Karpas-422 (cell line): Measurements from ENCODE around the gene COX15. TPM values are rescaled to one million over a fixed set of nuclear protein-coding genes. Genes with fewer than 3 reads are reported as not detected.

ENCODE experiments used
- DNase-seq: peaks from one replicate; pipeline ENCODE4 v3.0.0-alpha.2; 2015
- H2AFZ ChIP-seq: fragments of 200-600 bp; sonication (generic); 2 replicates; pipeline ENCODE4 v1.6.1; 2014; ENCODE audit warnings: antibody characterized with exemption, low read length, mixed read lengths
- H3K27ac ChIP-seq: fragments of 200-600 bp; sonication (generic); 2 replicates; pipeline ENCODE4 v1.5.1; 2014; ENCODE audit warnings: mild to moderate bottlenecking, low read length, moderate library complexity
- H3K27me3 ChIP-seq: fragments of 200-600 bp; sonication (generic); 2 replicates; pipeline ENCODE4 v1.6.1; 2014; ENCODE audit warnings: low read length, mixed read lengths
- H3K36me3 ChIP-seq: fragments of 200-600 bp; sonication (generic); 2 replicates; pipeline ENCODE4 v1.6.1; 2014; ENCODE audit warnings: low read length, mixed read lengths; ENCODE audit not compliant: insufficient read depth
- H3K4me1 ChIP-seq: fragments of 200-600 bp; sonication (generic); 2 replicates; pipeline ENCODE4 v1.6.1; 2014; ENCODE audit warnings: mild to moderate bottlenecking, low read length, mixed read lengths
- H3K4me2 ChIP-seq: fragments of 200-600 bp; sonication (generic); 2 replicates; pipeline ENCODE4 v1.6.1; 2014; ENCODE audit warnings: low read length, low read depth, mild to moderate bottlenecking; ENCODE audit not compliant: poor library complexity, severe bottlenecking
- H3K4me3 ChIP-seq: fragments of 200-600 bp; sonication (generic); 2 replicates; pipeline ENCODE4 v1.5.1; 2014; ENCODE audit warnings: mild to moderate bottlenecking, antibody characterized with exemption, low read length, mixed read lengths
- H3K79me2 ChIP-seq: fragments of 200-600 bp; sonication (generic); 2 replicates; pipeline ENCODE4 v1.6.1; 2014; ENCODE audit warnings: mild to moderate bottlenecking, low read length, mixed read lengths
- H3K9ac ChIP-seq: fragments of 200-600 bp; sonication (generic); 2 replicates; pipeline ENCODE4 v1.6.0; 2014; ENCODE audit warnings: low read length
- H3K9me2 ChIP-seq: fragments of 200-600 bp; sonication (generic), shearing (Covaris generic); replicated peaks from 2 replicates; pipeline ENCODE4 v1.6.0; 2014; ENCODE audit warnings: mild to moderate bottlenecking, low read length, moderate library complexity; ENCODE audit not compliant: insufficient read depth
- H3K9me3 ChIP-seq: fragments of 300-700, 200-600 bp; sonication (generic); 2 replicates; pipeline ENCODE4 v1.6.1; 2014; ENCODE audit warnings: low read length, mixed read lengths
- H4K20me1 ChIP-seq: fragments of 200-600 bp; sonication (generic); 2 replicates; pipeline ENCODE4 v1.6.1; 2014; ENCODE audit warnings: mild to moderate bottlenecking, antibody characterized with exemption, low read length, low read depth; ENCODE audit not compliant: insufficient read depth
- total RNA-seq: library from RNA; depleted of rRNA; stranded (reverse); fragments of >200 nt; shearing (Covaris generic); gene quantifications from 2 replicates; pipeline ENCODE4 v1.2.3, GENCODE V29; 2014; ENCODE audit warnings: low replicate concordance

The COX15 gene
- total RNA-seq, 1 experiment from 2014 or later, result 53.3 TPM

DNA sequence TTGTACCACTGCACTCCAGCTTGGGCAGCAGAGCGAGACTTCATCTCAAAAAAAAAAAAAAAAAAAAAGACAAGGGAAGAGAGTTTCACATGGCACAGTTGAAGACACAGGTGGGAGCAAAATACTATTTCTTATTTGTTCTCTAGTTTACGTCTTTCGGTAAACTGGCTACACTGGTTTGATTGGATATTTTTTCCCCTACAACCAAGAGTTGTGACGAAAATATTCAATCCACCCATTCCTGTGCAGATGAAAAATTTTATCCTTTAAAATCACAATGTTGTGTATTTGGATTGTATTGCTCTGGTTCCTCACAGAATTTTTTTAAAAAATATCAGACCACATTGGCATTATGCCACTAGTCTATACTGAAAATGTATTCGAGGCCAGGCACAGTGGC, 36.0 kb upstream of the COX15 start:
- no peak overlapping the region for H3K9ac ChIP-seq
- no peaks in the 10 kb centered on the region for H3K36me3 ChIP-seq
- H3K4me1 ChIP-seq, result peaks cover 3% of the 10 kb centered on the region; the same call in 1 of the 2 replicates
- no peaks in the 10 kb centered on the region for H4K20me1 ChIP-seq
- H3K9me3 ChIP-seq, result no peaks in the 10 kb centered on the region
- H3K4me2 ChIP-seq, result no peak overlapping the region
- H3K9me2 ChIP-seq, result no peaks in the 10 kb centered on the region
- H3K27ac ChIP-seq, result no peak overlapping the region
- no peak for DNase-seq
- H3K27me3 ChIP-seq, result no peaks in the 10 kb centered on the region
- H3K79me2 ChIP-seq, result no peaks in the 10 kb centered on the region
- no peak overlapping the region for H2AFZ ChIP-seq
- H3K4me3 ChIP-seq, result no peak overlapping the region

DNA sequence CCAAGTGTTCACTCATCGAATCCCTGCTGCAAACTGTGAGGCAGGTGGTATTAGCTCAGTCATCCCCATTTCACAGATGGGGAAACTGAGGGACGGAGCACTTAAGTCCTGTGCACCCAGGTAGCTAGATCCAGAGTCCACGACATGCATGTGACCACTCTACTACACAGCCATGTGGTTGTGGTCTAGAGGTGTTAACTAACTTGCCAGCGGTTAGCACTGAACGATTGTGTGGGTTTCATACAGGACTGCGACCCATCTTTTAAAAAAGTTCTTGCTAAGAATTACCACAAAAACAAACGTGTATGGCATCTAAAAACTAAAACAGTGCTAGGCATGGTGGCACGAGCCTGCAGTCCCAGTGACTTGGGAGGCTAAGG, 34.4 kb upstream of the COX15 start:
- Histone ChIP-seq H3K4me1 (peaks cover 3% of the 10 kb centered on the region; the same call in 1 of the 2 replicates), H4K20me1 (no peaks in the 10 kb centered on the region), H3K4me3 (no peak overlapping the region), H3K36me3 (no peaks in the 10 kb centered on the region), H2AFZ (no peak overlapping the region), H3K9me2 (no peaks in the 10 kb centered on the region), H3K9me3 (no peaks in the 10 kb centered on the region), H3K27ac (no peak overlapping the region), H3K27me3 (no peaks in the 10 kb centered on the region), H3K4me2 (no peak overlapping the region), H3K9ac (no peak overlapping the region), H3K79me2 (no peaks in the 10 kb centered on the region)
- DNase-seq, result no peak

GRCh38 chr10:99765672-99766301, 33.9 kb upstream of the COX15 start:
- H3K9me2 ChIP-seq, result no peaks in the 10 kb centered on the region
- no peaks in the 10 kb centered on the region for H3K36me3 ChIP-seq
- H4K20me1 ChIP-seq, result no peaks in the 10 kb centered on the region
- H3K4me1 ChIP-seq, result peaks cover 3% of the 10 kb centered on the region; the same call in 1 of the 2 replicates
- H2AFZ ChIP-seq, result no peak overlapping the region
- no peak overlapping the region for H3K4me3 ChIP-seq
- no peaks in the 10 kb centered on the region for H3K27me3 ChIP-seq
- no peak overlapping the region for H3K4me2 ChIP-seq
- no peak for DNase-seq
- no peaks in the 10 kb centered on the region for H3K9me3 ChIP-seq
- H3K79me2 ChIP-seq, result no peaks in the 10 kb centered on the region
- no peak overlapping the region for H3K27ac ChIP-seq
- no peak overlapping the region for H3K9ac ChIP-seq

- no peak overlapping the region for H3K4me2 ChIP-seq
- H2AFZ ChIP-seq, result no peak overlapping the region
- no peak for DNase-seq
- H4K20me1 ChIP-seq, result no peaks in the 10 kb centered on the region
- peaks cover 3% of the 10 kb centered on the region; the same call in 1 of the 2 replicates for H3K4me1 ChIP-seq
- H3K27me3 ChIP-seq, result no peaks in the 10 kb centered on the region
- no peak overlapping the region for H3K9ac ChIP-seq
- H3K79me2 ChIP-seq, result no peaks in the 10 kb centered on the region
- no peaks in the 10 kb centered on the region for H3K9me2 ChIP-seq
- H3K4me3 ChIP-seq, result no peak overlapping the region
- no peak overlapping the region for H3K27ac ChIP-seq
- peaks cover 23% of the 10 kb centered on the region for H3K36me3 ChIP-seq
- H3K9me3 ChIP-seq, result no peaks in the 10 kb centered on the region
These were observed 29.4 kb upstream of the COX15 start for GRCh38 chr10:99761365-99761764.

DNA sequence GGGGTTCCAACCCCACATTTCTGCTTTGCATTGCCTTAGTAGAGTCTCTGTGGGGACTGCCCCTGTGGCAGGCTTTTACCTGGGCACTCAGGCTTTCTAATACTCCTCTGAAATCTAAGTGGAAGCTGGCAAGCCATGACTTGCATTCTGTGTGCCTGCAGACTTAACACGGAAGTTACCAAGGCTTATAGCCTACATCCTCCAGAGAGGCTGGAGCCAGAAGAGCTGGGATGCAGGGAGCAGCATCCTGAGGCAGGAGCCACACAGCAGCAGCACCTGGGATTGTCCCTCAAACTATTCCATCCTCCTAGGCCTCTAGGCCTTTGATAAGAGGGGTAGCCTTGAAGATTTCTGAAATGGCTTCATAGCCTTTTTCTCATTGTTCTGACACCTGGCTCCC, 28.4 kb upstream of the COX15 start:
- no peaks in the 10 kb centered on the region for H3K27me3 ChIP-seq
- no peak overlapping the region for H2AFZ ChIP-seq
- no peaks in the 10 kb centered on the region for H3K79me2 ChIP-seq
- H3K4me1 ChIP-seq, result peaks cover 3% of the 10 kb centered on the region; the same call in 1 of the 2 replicates
- no peak for DNase-seq
- H3K27ac ChIP-seq, result no peak overlapping the region
- H3K36me3 ChIP-seq, result peaks cover 28% of the 10 kb centered on the region
- H4K20me1 ChIP-seq, result no peaks in the 10 kb centered on the region
- H3K9me2 ChIP-seq, result no peaks in the 10 kb centered on the region
- no peaks in the 10 kb centered on the region for H3K9me3 ChIP-seq
- no peak overlapping the region for H3K4me3 ChIP-seq
- H3K9ac ChIP-seq, result no peak overlapping the region
- H3K4me2 ChIP-seq, result no peak overlapping the region

- Histone ChIP-seq H3K9me2 (no peaks in the 10 kb centered on the region), H3K79me2 (no peaks in the 10 kb centered on the region), H3K4me2 (no peak overlapping the region), H3K27me3 (no peaks in the 10 kb centered on the region), H3K27ac (no peak overlapping the region), H3K4me1 (no peaks in the 10 kb centered on the region), H3K9me3 (no peaks in the 10 kb centered on the region), H3K36me3 (peaks cover 40% of the 10 kb centered on the region), H4K20me1 (no peaks in the 10 kb centered on the region), H2AFZ (no peak overlapping the region), H3K9ac (no peak overlapping the region), H3K4me3 (no peak overlapping the region)
- no peak for DNase-seq
These were observed 26.4 kb upstream of the COX15 start for GRCh38 chr10:99758211-99758891.

DNA sequence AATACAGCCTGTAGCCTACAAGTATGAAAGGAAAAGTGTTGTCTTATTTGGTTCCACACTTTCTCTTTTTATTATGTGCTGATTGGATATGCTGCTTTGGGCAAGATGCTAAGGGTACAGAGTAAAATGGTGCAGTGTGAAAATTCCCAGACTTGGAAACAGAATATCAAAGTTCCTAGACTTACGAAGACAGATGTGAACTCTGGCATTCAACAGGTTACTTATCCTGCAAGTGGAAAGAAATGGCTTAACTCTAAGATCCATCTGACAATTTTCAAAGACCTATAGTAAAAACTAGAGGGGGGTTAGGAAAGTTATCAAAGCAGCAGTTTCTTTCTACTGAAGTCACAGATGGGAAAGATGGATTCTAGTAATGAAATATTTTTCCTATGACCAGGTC, 24.2 kb upstream of the COX15 start:
- DNase-seq, result no peak
- Histone ChIP-seq H3K79me2 (no peaks in the 10 kb centered on the region), H2AFZ (no peak overlapping the region), H3K4me2 (no peak overlapping the region), H3K27ac (no peak overlapping the region), H3K4me3 (no peak overlapping the region), H3K9me3 (no peaks in the 10 kb centered on the region), H3K27me3 (no peaks in the 10 kb centered on the region), H3K9me2 (no peaks in the 10 kb centered on the region), H3K36me3 (peaks cover 52% of the 10 kb centered on the region), H3K4me1 (no peaks in the 10 kb centered on the region), H4K20me1 (no peaks in the 10 kb centered on the region), H3K9ac (no peak overlapping the region)

GRCh38 chr10:99754670-99755069, 22.7 kb upstream of the COX15 start:
- no peak for DNase-seq
- H3K9me2 ChIP-seq, result no peaks in the 10 kb centered on the region
- no peaks in the 10 kb centered on the region for H4K20me1 ChIP-seq
- no peak overlapping the region for H3K4me3 ChIP-seq
- no peak overlapping the region for H3K4me2 ChIP-seq
- H3K27me3 ChIP-seq, result no peaks in the 10 kb centered on the region
- H3K36me3 ChIP-seq, result peaks cover 62% of the 10 kb centered on the region
- H3K79me2 ChIP-seq, result peaks cover 5% of the 10 kb centered on the region; the same call in 1 of the 2 replicates
- no peaks in the 10 kb centered on the region for H3K9me3 ChIP-seq
- H3K27ac ChIP-seq, result no peak overlapping the region
- no peak overlapping the region for H3K9ac ChIP-seq
- no peaks in the 10 kb centered on the region for H3K4me1 ChIP-seq
- H2AFZ ChIP-seq, result no peak overlapping the region
